PC-9 (cell line): ENCODE measurements around the gene CASP3. TPM values are rescaled to one million over a fixed set of nuclear protein-coding genes. Genes with fewer than 3 reads are reported as not detected.

ENCODE experiments used
- BruUV-seq: library from RNA; stranded (reverse); fragments of 400-500 nt; replicated peaks from 2 replicates; lab custom pipeline; 2021; lab: Mats Ljungman, UMichigan
- CTCF ChIA-PET: fragments of 300-600 bp; sonication (Branson Sonifier 250); formaldehyde crosslinking; loops from one replicate; lab custom pipeline; 2022; ENCODE audit warnings: antibody characterized with exemption; lab: Charles Lee
- POLR2A ChIA-PET: fragments of 300-600 bp; sonication (Branson Sonifier 250); formaldehyde crosslinking; loops from one replicate; lab custom pipeline; 2022; ENCODE audit warnings: antibody characterized with exemption; ENCODE audit not compliant: unreplicated experiment; lab: Charles Lee
- DNase-seq, 2 experiments: peaks; one replicate each; pipeline versions ENCODE4 v3.0.0 to v3.0.0-alpha.2; 2015 to 2022; ENCODE audit warnings: mixed read lengths in 1 of 2
- H2AFZ ChIP-seq: fragments of 200-600 bp; sonication (generic); 2 replicates; pipeline ENCODE4 v1.8.1; 2017; ENCODE audit warnings: antibody characterized with exemption
- H3F3A ChIP-seq: fragments of 200-600 bp; sonication (generic); 2 replicates; pipeline ENCODE4 v1.8.1; 2017; ENCODE audit warnings: antibody characterized with exemption, mild to moderate bottlenecking, low read depth; ENCODE audit not compliant: insufficient read depth
- H3K27ac ChIP-seq: fragments of 200-600 bp; sonication (generic); 2 replicates; pipeline ENCODE4 v1.6.1; 2016; ENCODE audit warnings: mixed run types
- H3K27me3 ChIP-seq: fragments of 200-600 bp; sonication (generic); 2 replicates; pipeline ENCODE4 v1.6.1; 2016; ENCODE audit warnings: low read depth, mixed run types; ENCODE audit not compliant: insufficient read depth
- H3K36me3 ChIP-seq: fragments of 200-600 bp; sonication (generic); 2 replicates; pipeline ENCODE4 v1.6.1; 2016; ENCODE audit warnings: low read depth, mixed run types
- H3K4me1 ChIP-seq: fragments of 200-600 bp; sonication (generic); replicated peaks from 2 replicates; pipeline ENCODE4 v1.6.1; 2016; ENCODE audit warnings: mixed run types; ENCODE audit not compliant: insufficient read depth
- H3K4me2 ChIP-seq: fragments of 200-600 bp; sonication (generic); 2 replicates; pipeline ENCODE4 v1.6.1; 2017; ENCODE audit warnings: mixed run types
- H3K4me3 ChIP-seq: fragments of 200-600 bp; sonication (generic); 2 replicates; pipeline ENCODE4 v1.6.1; 2016; ENCODE audit warnings: mixed run types
- H3K79me2 ChIP-seq: fragments of 200-600 bp; sonication (generic); 2 replicates; pipeline ENCODE4 v1.6.1; 2017; ENCODE audit warnings: low read depth, mixed run types
- H3K9me2 ChIP-seq: fragments of 200-600 bp; sonication (generic); 2 replicates; pipeline ENCODE4 v1.8.1; 2017; ENCODE audit warnings: mild to moderate bottlenecking; ENCODE audit not compliant: insufficient read depth
- H3K9me3 ChIP-seq: fragments of 200-600 bp; sonication (generic); 2 replicates; pipeline ENCODE4 v1.8.1; 2016; ENCODE audit warnings: low read depth; ENCODE audit not compliant: insufficient read depth
- H4K20me1 ChIP-seq: fragments of 200-600 bp; sonication (generic); 2 replicates; pipeline ENCODE4 v1.8.1; 2017; ENCODE audit not compliant: insufficient read depth
- CTCF ChIP-seq: fragments of 200-600 bp; sonication (generic); conservative IDR thresholded peaks from 2 replicates; pipeline ENCODE4 v1.6.1; 2017; ENCODE audit warnings: mixed run types, antibody characterized with exemption, mild to moderate bottlenecking, moderate library complexity
- EZH2 ChIP-seq: fragments of 200-600 bp; sonication (generic); IDR thresholded peaks from 2 replicates; pipeline ENCODE4 v1.8.0; 2017; ENCODE audit warnings: antibody characterized with exemption, low read depth
- intact Hi-C: fragments of 100-400 bp; cut with micrococcal nuclease; formaldehyde crosslinking; loops from one replicate; pipeline ENCODE4 v1.10.0; 2022; ENCODE audit not compliant: unreplicated experiment
- total RNA-seq: library from RNA; stranded (reverse); gene quantifications from 2 replicates; pipeline ENCODE4 v1.2.3, GENCODE V29; 2021

The CASP3 gene
- total RNA-seq, 1 experiment from 2014 or later = 35.7 TPM

DNA sequence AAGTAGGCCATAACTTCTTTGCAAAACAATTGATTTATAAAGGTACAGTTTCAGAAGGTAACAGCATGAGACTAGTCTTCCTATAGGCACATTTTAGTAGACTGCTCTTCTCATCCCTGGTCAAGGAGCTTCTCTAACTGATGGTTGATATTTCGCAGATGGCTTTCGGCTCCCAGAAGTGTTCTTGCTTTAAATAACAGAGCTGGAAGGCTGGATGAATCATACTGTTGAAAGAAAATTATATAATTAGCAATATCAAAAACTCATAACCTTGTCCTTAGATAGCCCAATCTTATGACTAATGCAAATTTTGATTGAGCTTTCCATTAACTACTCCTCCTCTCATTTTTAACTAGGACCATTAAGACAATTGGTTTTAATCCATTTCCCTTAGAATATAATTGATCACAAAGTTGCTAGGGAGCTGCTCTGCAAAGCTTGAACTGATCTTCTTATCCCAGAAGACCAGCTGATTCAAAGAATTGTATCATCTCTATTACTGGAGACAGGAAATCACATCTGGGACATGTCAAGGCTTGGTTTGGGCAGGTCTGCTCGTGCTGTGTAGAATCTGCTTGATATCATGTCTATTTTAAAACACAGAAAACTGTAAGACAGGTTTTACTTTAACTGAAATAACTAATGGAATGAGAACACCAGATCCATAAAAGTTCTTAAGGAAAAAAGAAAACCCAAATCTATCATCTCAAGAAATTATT lies 46.1 kb upstream of the CASP3 start:
- BruUV-seq = no TSS peak
- DNase-seq = no peak
- H3F3A ChIP-seq = no peaks in the 10 kb centered on the region
- no peaks in the 10 kb centered on the region for H3K79me2 ChIP-seq
- CTCF ChIA-PET = no interaction called here
- POLR2A ChIA-PET = no interaction called here
- no peaks in the 10 kb centered on the region for H3K4me1 ChIP-seq
- no peak overlapping the region for H3K4me2 ChIP-seq
- no peak overlapping the region for H3K4me3 ChIP-seq
- H4K20me1 ChIP-seq = no peaks in the 10 kb centered on the region
- H3K36me3 ChIP-seq = no peaks in the 10 kb centered on the region
- no peaks in the 10 kb centered on the region for H3K27me3 ChIP-seq
- TF ChIP-seq CTCF (no peak), EZH2 (no peak)
- intact Hi-C loops = loop anchor here (10.0 kb wide), 1 partner anchor 431 kb away; no protein-coding TSS in a partner anchor
- no peaks in the 10 kb centered on the region for H3K9me3 ChIP-seq
- H3K9me2 ChIP-seq = no peaks in the 10 kb centered on the region
- no peak overlapping the region for H3K27ac ChIP-seq
- no peak overlapping the region for H2AFZ ChIP-seq

DNA sequence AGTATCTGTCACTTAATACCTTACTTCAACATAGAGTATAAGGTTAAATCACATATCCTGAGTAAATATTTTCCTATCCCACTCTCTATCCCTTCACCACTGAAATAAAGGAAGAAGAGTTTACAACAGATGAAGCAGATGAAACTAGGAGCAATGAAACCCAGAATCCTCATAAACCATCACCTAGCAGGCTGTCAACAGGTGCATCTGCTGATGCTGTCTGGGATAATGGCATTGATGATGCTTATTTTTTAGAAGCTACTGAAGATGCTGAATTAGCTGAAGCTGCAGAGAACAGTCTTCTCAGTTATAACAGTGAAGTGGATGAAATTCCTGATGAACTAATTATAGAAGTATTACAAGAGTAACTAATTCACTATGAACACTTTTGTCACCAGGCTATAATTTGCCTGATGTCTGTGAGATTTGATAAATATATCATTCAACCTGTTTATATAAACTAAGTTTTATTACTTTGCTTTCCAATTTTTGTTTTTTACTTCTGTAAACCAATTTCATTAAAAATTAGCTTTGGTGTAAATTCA lies 45.2 kb upstream of the CASP3 start:
- Histone ChIP-seq H3K27me3 (no peaks in the 10 kb centered on the region), H3K4me3 (no peak overlapping the region), H3K4me1 (no peaks in the 10 kb centered on the region), H4K20me1 (no peaks in the 10 kb centered on the region), H2AFZ (no peak overlapping the region), H3K36me3 (no peaks in the 10 kb centered on the region), H3K27ac (no peak overlapping the region), H3F3A (no peaks in the 10 kb centered on the region), H3K79me2 (no peaks in the 10 kb centered on the region), H3K9me3 (no peaks in the 10 kb centered on the region), H3K9me2 (no peaks in the 10 kb centered on the region), H3K4me2 (no peak overlapping the region)
- no peak for DNase-seq
- intact Hi-C loops = loop anchor here (10.0 kb wide), 1 partner anchor 430 kb away; no protein-coding TSS in a partner anchor
- ChIA-PET CTCF (interaction anchor here (0.6 kb wide), 1 partner anchor 401 kb away, joined by 4 read pairs; no protein-coding TSS in a partner anchor), POLR2A (no interaction called here)
- no peak for TF ChIP-seq EZH2
- TF ChIP-seq CTCF = no peak
- BruUV-seq = no TSS peak

- ChIA-PET CTCF (no interaction called here), POLR2A (no interaction called here)
- no peak overlapping the region for H3K4me3 ChIP-seq
- no peaks in the 10 kb centered on the region for H3K9me2 ChIP-seq
- H3K27me3 ChIP-seq = no peaks in the 10 kb centered on the region
- H3K36me3 ChIP-seq = no peaks in the 10 kb centered on the region
- H3K9me3 ChIP-seq = no peaks in the 10 kb centered on the region
- TF ChIP-seq CTCF = no peak
- no peak for TF ChIP-seq EZH2
- no peaks in the 10 kb centered on the region for H4K20me1 ChIP-seq
- intact Hi-C loops = loop anchor here (10.0 kb wide), 1 partner anchor 428 kb away; no protein-coding TSS in a partner anchor
- no peak overlapping the region for H2AFZ ChIP-seq
- no TSS peak for BruUV-seq
- H3K4me2 ChIP-seq = no peak overlapping the region
- no peak overlapping the region for H3K27ac ChIP-seq
- DNase-seq = no peak
- no peaks in the 10 kb centered on the region for H3K79me2 ChIP-seq
- H3K4me1 ChIP-seq = peaks cover 9% of the 10 kb centered on the region
- peaks cover 10% of the 10 kb centered on the region for H3F3A ChIP-seq
These were observed 43.8 kb upstream of the CASP3 start for GRCh38 chr4:184693056-184693455.
